AG20443 (cell line): ENCODE data around the gene ADGRV1.
"Not testable (repeated sequence)": the region's sequence is repeated elsewhere in the genome, so short reads cannot be mapped to it uniquely, and the experiment has no call there.

ENCODE experiments used
- DNase-seq: peaks from one replicate; pipeline ENCODE4 v3.0.0; 2012; ENCODE audit warnings: low spot score, mixed read lengths

Gene ADGRV1

GRCh38 chr5:91000743-91001142 is 442.1 kb downstream of the ADGRV1 start:
- no peak for DNase-seq

DNA sequence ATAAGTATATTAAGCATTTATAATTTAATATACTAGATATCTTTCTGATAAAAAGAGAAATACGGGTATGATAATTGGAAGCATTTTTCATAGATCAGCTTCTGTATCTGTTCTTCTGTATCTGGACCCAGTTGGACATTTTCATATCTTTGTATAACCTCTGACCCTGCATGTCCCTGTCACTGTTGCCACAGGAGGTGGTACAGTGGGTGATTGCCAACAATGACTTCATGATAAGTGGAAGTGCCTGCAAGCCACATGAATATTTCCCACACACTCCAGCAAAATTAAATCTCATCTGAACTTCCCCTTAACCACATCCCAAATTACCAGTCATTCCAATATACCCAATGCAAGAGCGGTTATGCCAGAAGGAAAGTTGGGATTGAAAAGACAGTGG is 448.1 kb downstream of the ADGRV1 start:
- no peak for DNase-seq

DNA sequence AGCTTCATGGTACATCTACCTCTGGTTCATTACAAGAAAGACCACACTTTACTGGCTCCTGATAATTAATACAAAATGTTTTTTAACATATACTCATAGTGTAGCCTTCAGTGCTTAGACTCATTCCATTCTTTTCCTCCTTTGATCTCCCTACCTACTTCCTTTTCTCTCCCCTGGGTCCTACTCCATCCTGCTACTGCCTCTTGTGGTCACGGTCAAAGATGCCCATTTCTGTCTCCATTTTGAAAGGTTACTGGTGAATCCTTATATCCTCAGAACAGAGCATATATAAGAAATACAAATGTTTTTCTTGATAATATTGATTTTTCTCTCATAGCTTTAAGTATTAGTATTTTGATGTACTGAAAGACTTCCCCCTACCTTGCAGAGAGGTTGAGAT is 448.7 kb downstream of the ADGRV1 start:
- no peak for DNase-seq

DNA sequence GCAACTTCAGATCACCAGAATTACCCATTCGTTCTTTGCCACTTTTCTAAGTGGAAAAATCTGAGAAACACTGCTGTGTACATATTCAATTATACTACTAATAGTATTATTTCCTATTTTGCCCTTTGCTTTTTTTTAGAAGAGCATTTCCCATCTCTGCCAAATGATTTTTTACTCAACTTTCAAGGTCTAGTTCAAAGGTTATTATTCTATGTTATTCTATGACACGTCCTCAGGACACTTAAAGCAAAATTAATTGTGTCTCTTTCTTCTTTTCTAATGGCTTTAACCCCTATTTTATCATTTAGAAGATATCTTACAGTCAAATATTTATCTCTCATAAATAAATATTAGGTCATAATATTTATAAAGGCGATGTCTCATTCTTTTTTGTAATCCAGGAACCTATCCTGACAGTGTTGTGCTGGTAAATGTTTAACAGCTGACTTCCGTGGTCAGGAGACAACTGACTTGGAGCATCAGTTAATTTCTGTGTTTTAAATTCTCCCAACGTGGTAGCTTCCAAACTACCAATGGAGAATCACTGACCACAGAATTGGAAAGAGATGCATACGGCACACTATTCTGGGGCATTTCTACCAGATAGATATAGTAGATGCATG is 449.3 kb downstream of the ADGRV1 start:
- no peak for DNase-seq

DNA sequence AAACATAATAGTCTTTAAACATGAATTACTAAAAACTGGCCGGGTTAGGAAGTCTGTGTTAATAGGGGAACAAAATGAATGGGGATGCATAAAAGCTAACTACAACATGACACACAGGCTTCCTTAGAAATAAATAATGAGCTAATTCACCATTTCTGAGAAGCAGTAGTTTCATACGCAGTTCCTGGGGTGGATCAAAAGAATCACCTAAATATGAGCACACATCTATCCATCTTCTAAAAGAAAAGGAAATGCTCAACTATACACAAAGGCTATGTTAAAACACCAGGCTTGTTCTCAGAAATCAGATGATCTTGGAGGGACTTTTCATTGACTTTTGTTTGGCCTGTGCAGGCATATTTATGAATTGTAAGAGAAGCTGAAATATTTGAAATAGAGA is 451.5 kb downstream of the ADGRV1 start:
- no peak for DNase-seq

- no peak for DNase-seq
Measured at GRCh38 chr5:91011029-91011428, 452.4 kb downstream of the ADGRV1 start.

DNA sequence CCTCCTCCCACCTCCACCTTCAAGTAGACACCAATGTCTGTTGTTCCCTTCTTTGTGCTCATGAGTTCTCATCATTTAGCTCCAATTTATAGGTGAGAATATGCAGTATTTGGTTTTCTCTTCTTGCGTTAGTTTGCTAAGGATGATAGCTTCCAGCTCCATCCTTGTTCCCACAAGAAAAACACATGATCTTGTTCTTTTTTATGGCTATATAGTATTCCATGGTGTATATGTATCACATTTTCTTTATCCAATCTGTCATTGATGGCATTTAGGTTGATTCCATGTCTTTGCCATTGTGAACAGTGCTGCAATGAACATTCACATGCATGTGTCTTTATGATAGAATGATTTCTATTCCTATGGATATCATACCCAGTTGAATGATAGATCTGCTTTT is 454.3 kb downstream of the ADGRV1 start:
- not testable (repeated sequence) for DNase-seq

GRCh38 chr5:91016322-91016721 is 457.7 kb downstream of the ADGRV1 start:
- no peak for DNase-seq

GRCh38 chr5:91016954-91017700 is 458.5 kb downstream of the ADGRV1 start:
- peak; percentile 20 for DNase-seq

- no peak for DNase-seq
Measured at GRCh38 chr5:91018200-91018599, 459.6 kb downstream of the ADGRV1 start.

- DNase-seq = no peak
Measured at GRCh38 chr5:91018712-91019371, 460.2 kb downstream of the ADGRV1 start.

DNA sequence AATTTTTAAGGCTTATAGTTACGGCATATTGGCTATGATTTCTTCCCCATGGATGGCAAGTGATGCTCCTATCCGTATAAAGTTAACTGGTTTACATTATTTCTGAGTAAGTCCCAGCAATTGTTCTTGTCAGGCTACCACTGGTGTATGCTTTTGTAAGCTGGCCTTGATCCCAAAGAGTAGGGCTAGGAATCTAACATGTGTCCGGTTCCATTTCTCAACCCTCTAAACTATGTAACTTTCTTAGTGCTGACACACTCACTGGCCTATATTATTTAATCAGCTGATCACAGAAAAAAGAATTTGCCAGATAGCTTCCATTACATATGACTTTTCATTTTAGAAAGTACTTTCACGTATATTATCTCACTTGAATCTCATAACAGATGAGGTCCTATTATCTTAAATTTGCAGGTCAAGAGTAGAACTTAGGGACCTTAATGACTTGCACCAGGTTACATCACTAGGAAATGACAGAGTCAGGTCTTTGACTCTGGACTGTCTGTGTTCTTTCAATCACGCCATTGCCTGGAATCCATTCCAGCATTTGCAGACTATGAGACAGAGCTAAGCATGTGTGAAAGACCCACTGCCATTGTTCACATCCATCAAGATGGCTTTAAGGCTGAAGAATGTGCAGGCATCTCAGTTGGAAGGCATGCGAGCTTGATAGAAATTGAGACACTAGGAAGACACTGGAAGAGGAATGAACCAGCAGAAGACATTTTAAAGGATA is 461.6 kb downstream of the ADGRV1 start:
- no peak for DNase-seq

DNA sequence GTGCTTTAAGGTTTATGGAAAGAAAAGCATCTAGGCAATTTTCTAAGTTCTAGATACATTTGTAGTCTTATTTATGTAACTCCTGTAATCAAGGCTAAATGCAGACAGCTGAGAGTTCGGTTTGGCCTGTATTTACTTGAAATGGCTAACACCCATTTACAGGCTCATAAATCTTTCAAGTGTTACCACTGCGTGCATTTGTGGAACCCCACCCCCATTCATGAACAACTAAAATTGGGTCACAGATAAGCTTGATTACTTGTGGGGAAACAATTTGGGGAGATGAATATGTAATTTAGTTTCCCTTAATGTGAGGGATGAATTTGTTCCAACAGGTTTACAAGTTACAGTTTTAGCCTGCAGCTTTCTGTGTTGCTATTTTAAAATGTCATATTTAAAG is 463.9 kb downstream of the ADGRV1 start:
- no peak for DNase-seq

DNA sequence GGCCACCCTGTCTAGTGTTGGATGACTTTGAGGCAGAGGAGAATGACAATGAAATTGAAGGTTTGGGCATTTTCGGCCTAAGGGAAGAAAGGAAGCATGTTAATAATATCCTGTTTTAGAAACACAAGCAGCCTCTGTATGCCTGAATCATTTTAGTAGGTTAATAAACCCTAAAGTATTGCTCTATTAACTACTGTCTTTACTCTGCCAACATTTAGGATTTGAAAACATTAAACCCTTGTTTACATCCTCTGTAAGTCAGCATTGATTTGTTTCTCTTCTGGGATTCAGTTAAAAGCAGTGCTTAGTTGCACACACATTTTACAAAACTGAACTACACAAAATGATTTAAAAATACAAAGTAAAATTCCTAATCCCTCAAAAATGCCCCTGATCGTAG is 465.6 kb downstream of the ADGRV1 start:
- no peak for DNase-seq

GRCh38 chr5:91024727-91025126 is 466.1 kb downstream of the ADGRV1 start:
- no peak for DNase-seq

DNA sequence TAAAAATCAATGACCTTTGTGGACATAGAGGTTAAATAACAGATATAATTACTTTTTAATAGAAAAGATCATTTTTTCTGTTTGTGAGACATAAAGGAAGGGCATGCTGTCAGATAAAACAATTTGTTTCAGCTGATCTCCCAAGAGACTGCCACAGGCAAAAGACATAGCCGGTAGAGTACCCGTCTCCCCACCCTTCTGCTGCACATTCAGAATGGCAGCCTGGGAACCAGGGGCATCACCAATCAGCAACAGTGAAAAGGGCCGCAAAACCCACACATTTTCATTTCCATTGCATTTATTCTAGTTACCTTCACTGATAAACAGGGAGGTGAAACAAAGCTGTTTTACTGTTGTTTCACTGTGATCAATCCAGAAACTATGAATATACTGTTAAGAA is 466.9 kb downstream of the ADGRV1 start:
- no peak for DNase-seq

DNA sequence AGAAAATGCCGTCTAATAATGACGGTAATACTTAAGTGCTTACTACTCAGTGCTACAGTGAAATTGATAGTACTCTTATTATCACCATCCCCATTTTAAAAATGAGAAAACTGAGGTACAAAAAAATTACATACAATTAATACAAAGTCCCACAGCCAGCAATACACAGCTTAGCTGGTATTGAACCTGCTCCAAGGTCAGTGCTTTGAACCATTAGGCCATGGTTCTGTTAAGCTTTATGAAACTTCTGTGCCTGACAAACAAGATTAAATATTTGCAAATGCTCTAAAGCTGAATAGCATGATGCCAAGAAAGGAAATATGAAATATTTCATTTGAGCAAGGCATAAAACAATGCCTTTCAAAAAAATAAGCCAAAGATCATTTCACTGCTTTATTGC is 467.4 kb downstream of the ADGRV1 start:
- DNase-seq = no peak

DNA sequence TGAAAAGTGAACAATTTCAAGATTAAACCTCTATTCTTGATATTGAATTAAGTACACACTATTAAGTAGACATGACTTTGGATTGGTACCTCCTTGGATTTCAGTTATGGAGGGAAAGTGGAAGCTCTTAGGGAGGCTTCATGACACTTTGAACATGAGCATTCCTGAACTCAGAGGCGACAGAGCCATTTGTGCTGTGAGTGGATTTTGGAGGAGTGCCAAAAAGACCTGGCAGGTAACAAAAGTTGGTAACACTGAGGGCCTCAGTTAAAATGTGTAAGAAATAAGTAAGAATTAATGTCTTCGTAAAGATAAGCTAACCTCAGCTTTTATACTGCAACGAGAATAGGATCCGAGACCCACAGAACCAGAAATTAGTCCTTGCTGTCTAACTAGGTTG is 467.9 kb downstream of the ADGRV1 start:
- no peak for DNase-seq

DNA sequence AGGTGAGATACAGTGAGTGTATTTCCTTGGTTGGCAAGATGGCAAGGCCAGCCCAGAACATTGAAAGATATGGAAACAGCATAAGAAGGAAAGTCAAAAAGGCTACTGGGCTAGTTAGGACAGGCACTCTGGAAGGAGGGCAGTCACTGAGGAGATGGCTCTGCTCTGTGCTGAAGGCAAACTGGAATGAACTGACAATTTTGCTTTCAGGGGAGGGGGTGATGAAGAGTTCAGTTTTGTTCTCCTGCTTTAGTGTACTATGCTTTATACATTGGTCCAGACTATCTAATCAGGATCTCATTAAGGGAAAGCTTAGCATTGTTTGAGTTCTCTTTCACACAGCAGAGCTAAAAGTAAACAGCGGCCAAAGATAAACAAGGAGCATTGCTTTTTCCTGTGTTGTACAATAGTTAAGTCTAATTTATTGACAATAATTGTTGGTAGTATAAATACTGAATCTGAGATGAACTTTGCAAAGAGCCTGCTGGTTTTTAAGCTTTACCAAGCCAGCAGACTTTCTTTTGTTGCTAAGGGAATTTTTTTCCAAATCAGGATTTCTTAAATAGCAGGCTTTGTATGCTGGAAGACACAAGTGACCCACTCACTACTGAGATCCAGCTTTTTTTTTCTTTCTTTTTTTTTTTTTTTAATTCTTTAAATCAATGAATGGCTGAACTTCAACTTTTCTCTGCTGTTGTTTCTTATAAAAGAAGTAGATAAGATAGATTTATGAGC is 469.0 kb downstream of the ADGRV1 start:
- no peak for DNase-seq

GRCh38 chr5:91028499-91028956 is 469.9 kb downstream of the ADGRV1 start:
- DNase-seq = no peak

GRCh38 chr5:91030521-91031401 is 472.2 kb downstream of the ADGRV1 start:
- no peak for DNase-seq
